IPS-18c (cell line): ENCODE measurements around the gene GRM8.

Source experiments
- H3K4me3 ChIP-seq: 2 replicates; pipeline ENCODE4 v1.7.0; 2013; ENCODE audit warnings: low read depth, mild to moderate bottlenecking, low read length, moderate library complexity; ENCODE audit not compliant: insufficient read depth
- H3K9me3 ChIP-seq: one replicate; pipeline ENCODE4 v1.6.1; 2013; ENCODE audit warnings: mild to moderate bottlenecking, low read length, moderate library complexity; ENCODE audit not compliant: control insufficient read depth, insufficient read depth

Gene GRM8

GRCh38 chr7:127091620-127092019 is 161.1 kb downstream of the GRM8 start:
- H3K4me3 ChIP-seq, result no peak overlapping the region
- no peaks in the 10 kb centered on the region for H3K9me3 ChIP-seq

GRCh38 chr7:127089146-127089545 is 163.6 kb downstream of the GRM8 start:
- H3K4me3 ChIP-seq, result no peak overlapping the region

GRCh38 chr7:127081539-127081938 is 171.2 kb downstream of the GRM8 start:
- Histone ChIP-seq H3K9me3 (no peaks in the 10 kb centered on the region), H3K4me3 (no peak overlapping the region)

More at GRCh38 chr7:127089146-127089545, 163.6 kb downstream of the GRM8 start:
- H3K9me3 ChIP-seq, result no peaks in the 10 kb centered on the region

GRCh38 chr7:127080576-127080975 is 172.2 kb downstream of the GRM8 start:
- H3K4me3 ChIP-seq, result no peak overlapping the region
- no peaks in the 10 kb centered on the region for H3K9me3 ChIP-seq

- Histone ChIP-seq H3K9me3 (no peaks in the 10 kb centered on the region), H3K4me3 (no peak overlapping the region)
These were observed 185.8 kb downstream of the GRM8 start for GRCh38 chr7:127066974-127067373.

GRCh38 chr7:127059475-127059874 is 193.3 kb downstream of the GRM8 start:
- H3K4me3 ChIP-seq, result no peak overlapping the region
- no peaks in the 10 kb centered on the region for H3K9me3 ChIP-seq

GRCh38 chr7:127057918-127058317 is 194.8 kb downstream of the GRM8 start:
- no peaks in the 10 kb centered on the region for H3K9me3 ChIP-seq

GRCh38 chr7:127056202-127056601 is 196.5 kb downstream of the GRM8 start:
- Histone ChIP-seq H3K4me3 (no peak overlapping the region), H3K9me3 (no peaks in the 10 kb centered on the region)

More at GRCh38 chr7:127057918-127058317, 194.8 kb downstream of the GRM8 start:
- no peak overlapping the region for H3K4me3 ChIP-seq

GRCh38 chr7:127047521-127047920 is 205.2 kb downstream of the GRM8 start:
- no peak overlapping the region for H3K4me3 ChIP-seq
- H3K9me3 ChIP-seq, result no peaks in the 10 kb centered on the region

GRCh38 chr7:127041689-127042452 is 210.9 kb downstream of the GRM8 start:
- Histone ChIP-seq H3K9me3 (no peaks in the 10 kb centered on the region), H3K4me3 (no peak overlapping the region)

GRCh38 chr7:127040042-127040441 is 212.7 kb downstream of the GRM8 start:
- Histone ChIP-seq H3K4me3 (no peak overlapping the region), H3K9me3 (no peaks in the 10 kb centered on the region)

- Histone ChIP-seq H3K9me3 (no peaks in the 10 kb centered on the region), H3K4me3 (no peak overlapping the region)
These were observed 213.2 kb downstream of the GRM8 start for GRCh38 chr7:127039541-127039940.

- Histone ChIP-seq H3K4me3 (no peak overlapping the region), H3K9me3 (no peaks in the 10 kb centered on the region)
These were observed 217.4 kb downstream of the GRM8 start for GRCh38 chr7:127035203-127035849.

- Histone ChIP-seq H3K9me3 (no peaks in the 10 kb centered on the region), H3K4me3 (no peak overlapping the region)
These were observed 218.4 kb downstream of the GRM8 start for GRCh38 chr7:127034186-127034806.

GRCh38 chr7:127029823-127030222 is 222.9 kb downstream of the GRM8 start:
- Histone ChIP-seq H3K4me3 (no peak overlapping the region), H3K9me3 (no peaks in the 10 kb centered on the region)

GRCh38 chr7:127021857-127022256 is 230.9 kb downstream of the GRM8 start:
- no peaks in the 10 kb centered on the region for H3K9me3 ChIP-seq
- H3K4me3 ChIP-seq, result no peak overlapping the region

- Histone ChIP-seq H3K9me3 (no peaks in the 10 kb centered on the region), H3K4me3 (no peak overlapping the region)
These were observed 231.6 kb downstream of the GRM8 start for GRCh38 chr7:127021019-127021738.
